Peyer's patch (tissue), 4 donors: Measurements from ENCODE around the gene APOBEC3H.

Source experiments
- CTCF ChIP-seq, 6 experiments: fragments of 450-650 bp in 4 of 6; fragments of 200-600 bp in 2 of 6; sonication (generic) in 1 of 6; IDR thresholded peaks; one replicate each; pipeline ENCODE4 v1.5.1; 2017 to 2019; ENCODE audit warnings: antibody characterized with exemption in 6 of 6, mild to moderate bottlenecking in 3 of 6, moderate library complexity in 1 of 6
- POLR2A ChIP-seq, 2 donors: fragments of 450-650 bp; IDR thresholded peaks; one replicate each; pipeline ENCODE4 v1.5.1; 2017; ENCODE audit warnings: antibody characterized with exemption in 2 of 2, mild to moderate bottlenecking in 2 of 2, moderate library complexity in 2 of 2

- no peak for TF ChIP-seq CTCF (IDR thresholded peaks at IDR 0.05)
- no peak for TF ChIP-seq POLR2A (IDR thresholded peaks at IDR 0.05)
These were observed 12.3 kb downstream of the APOBEC3H start for GRCh38 chr22:39109361-39109760.
